Measurements from ENCODE around the gene MAP3K4. TPM values are rescaled to one million over a fixed set of nuclear protein-coding genes. Genes with fewer than 3 reads are reported as not detected.

MAP3K4 gene
- total and polyA plus RNA-seq, 2 of the 8 experiments (the other 6 are each of a cell fraction or from before 2014, with no cell fraction given) = 16.6 to 51.6 TPM

DNA sequence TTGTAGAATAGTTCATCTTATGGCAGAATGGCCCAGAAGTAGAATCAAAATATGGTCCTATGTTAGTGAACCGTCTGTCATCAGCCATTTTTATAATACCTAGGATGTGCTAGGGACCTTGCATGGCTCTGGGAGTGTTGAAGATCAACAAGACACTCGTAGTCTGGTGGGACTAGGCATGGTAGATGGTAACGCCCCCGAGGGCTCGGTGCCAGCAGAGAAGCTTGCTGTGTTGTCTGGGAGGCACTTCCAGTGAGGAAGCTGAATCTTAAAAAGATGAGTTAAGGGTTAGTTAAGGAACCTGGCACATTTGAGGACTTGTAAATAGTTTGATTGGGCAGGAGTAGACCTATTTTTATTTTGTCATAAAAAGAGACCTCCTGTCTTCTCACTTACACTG lies 82.4 kb downstream of the MAP3K4 start:
- H4K91ac ChIP-seq (replicated peaks; ENCODE audit: insufficient read length, low read length) = no peak overlapping the region
- no peak overlapping the region for H4K5ac ChIP-seq (ENCODE audit: insufficient read length, low read depth, low read length)
- FAIRE-seq (no peak), DNase-seq (ENCODE audit: low read depth in 1 of 2, low spot score in 2 of 2) (no peak)
- H2BK120ac ChIP-seq (replicated peaks; ENCODE audit: low read depth, low read length) = no peak overlapping the region
- H3K4ac ChIP-seq (replicated peaks; ENCODE audit: insufficient read length, low read depth, low read length) = no peak overlapping the region
- H2BK15ac ChIP-seq (ENCODE audit: low read length) = no peak overlapping the region
- H3K23ac ChIP-seq (ENCODE audit: insufficient read length) = no peak overlapping the region
- no peaks in the 10 kb centered on the region for H3K23me2 ChIP-seq (ENCODE audit: low read depth, low read length)
- H2BK5ac ChIP-seq (ENCODE audit: low read depth, low read length) = no peak overlapping the region
- ChIA-PET POLR2A (ENCODE audit: partially characterized antibody) (no interaction called here), CTCF (ENCODE audit: partially characterized antibody) (interaction anchor here (1.2 kb wide), 1 partner anchor 143 kb away, joined by 3 read pairs; no protein-coding TSS in a partner anchor)
- no peaks in the 10 kb centered on the region; a peak in 1 of 7 replicates for H3K4me1 ChIP-seq (replicated peaks in 1 of 4; ENCODE audit: control insufficient read depth in 3 of 4, insufficient read depth in 4 of 4, low read length in 3 of 4)
- no peak overlapping the region for H3K14ac ChIP-seq (ENCODE audit: insufficient read length)
- no peak overlapping the region for H3K18ac ChIP-seq (ENCODE audit: extremely low read depth, low read length)
- H3K9me3 ChIP-seq (ENCODE audit: insufficient read depth in 2 of 2, low read depth in 1 of 2, low read length in 1 of 2) = no peaks in the 10 kb centered on the region
- no peak overlapping the region for H2AK5ac ChIP-seq (ENCODE audit: low read depth, low read length)
- no peak overlapping the region for H3K27ac ChIP-seq (ENCODE audit: low read depth, low read length)
- no peak overlapping the region for H2AFZ ChIP-seq (ENCODE audit: low read length)
- no peak overlapping the region for H3K4me2 ChIP-seq (ENCODE audit: insufficient read depth in 1 of 2, low read depth in 2 of 2, low read length in 2 of 2)
- H3K27me3 ChIP-seq (replicated peaks in 1 of 4; ENCODE audit: control insufficient read depth in 3 of 4, extremely low read depth in 1 of 4, insufficient read depth in 3 of 4, low read length in 3 of 4) = no peaks in the 10 kb centered on the region
- H3K4me3 ChIP-seq (ENCODE audit: extremely low read depth in 1 of 4, insufficient read depth in 2 of 4, low read depth in 3 of 4, low read length in 4 of 4) = no peak overlapping the region
- H4K8ac ChIP-seq (ENCODE audit: extremely low read depth, insufficient read depth, low read length) = no peak overlapping the region
- H3K9ac ChIP-seq (replicated peaks in 1 of 4; ENCODE audit: extremely low read depth in 1 of 4, low read depth in 3 of 4, low read length in 3 of 4) = no peak overlapping the region
- peaks cover 0 to 12% (median 2%) of the 10 kb centered on the region in 4 experiments; a peak in 4 of 8 replicates for H3K36me3 ChIP-seq (ENCODE audit: control insufficient read depth in 2 of 4, insufficient read depth in 4 of 4, low read length in 3 of 4)
- H3K79me1 ChIP-seq (ENCODE audit: low read depth, low read length) = peaks cover 4% of the 10 kb centered on the region; the same call in 1 of the 2 replicates
- peaks cover 0 to 2% of the 10 kb centered on the region in 2 experiments for H4K20me1 ChIP-seq (replicated peaks in 1 of 2; ENCODE audit: control insufficient read depth in 1 of 2, insufficient read depth in 2 of 2, low read length in 2 of 2)
- 91% methylated on average over 5 of the region's 5 CpGs; no CpG with 5 or more reads in 1 of the 2 experiments for WGBS, 2 experiments (ENCODE audit: extremely low coverage in 1 of 2, insufficient coverage in 1 of 2, insufficient read length in 1 of 2, insufficient replicate concordance in 2 of 2, low coverage in 1 of 2, low lambda C conversion rate in 2 of 2, missing lambda C conversion rate in 1 of 2)
- no peak overlapping the region for H2BK20ac ChIP-seq (ENCODE audit: low read length)
- no peak overlapping the region for H2BK12ac ChIP-seq (ENCODE audit: low read depth, low read length)
- no peaks in the 10 kb centered on the region for H3K79me2 ChIP-seq (ENCODE audit: control insufficient read depth in 1 of 2, insufficient read depth in 2 of 2, low read length in 2 of 2)
- TF ChIP-seq CBX5 (IDR thresholded peaks at IDR 0.05; ENCODE audit: low read depth, low read length) (no peak), TBP (IDR thresholded peaks at IDR 0.05; ENCODE audit: low read depth, low read length) (no peak), TAF1 (IDR thresholded peaks at IDR 0.05; ENCODE audit: low read depth, low read length) (no peak), SP2 (IDR thresholded peaks at IDR 0.05; ENCODE audit: low read length) (no peak), SP1 (IDR thresholded peaks at IDR 0.05; ENCODE audit: low read depth, low read length) (no peak), BRCA1 (IDR thresholded peaks at IDR 0.05; ENCODE audit: low read depth, low read length) (no peak), KDM1A (IDR thresholded peaks at IDR 0.05; ENCODE audit: borderline replicate concordance, low read length) (no peak)
- TF ChIP-seq, protein P1, sequence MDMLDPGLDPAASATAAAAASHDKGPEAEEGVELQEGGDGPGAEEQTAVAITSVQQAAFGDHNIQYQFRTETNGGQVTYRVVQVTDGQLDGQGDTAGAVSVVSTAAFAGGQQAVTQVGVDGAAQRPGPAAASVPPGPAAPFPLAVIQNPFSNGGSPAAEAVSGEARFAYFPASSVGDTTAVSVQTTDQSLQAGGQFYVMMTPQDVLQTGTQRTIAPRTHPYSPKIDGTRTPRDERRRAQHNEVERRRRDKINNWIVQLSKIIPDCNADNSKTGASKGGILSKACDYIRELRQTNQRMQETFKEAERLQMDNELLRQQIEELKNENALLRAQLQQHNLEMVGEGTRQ (IDR thresholded peaks at IDR 0.05; ENCODE audit: low read length) = no peak
- no peak overlapping the region for H3K56ac ChIP-seq (replicated peaks; ENCODE audit: insufficient read length, low read depth, low read length)
